Activated naive CD4-positive, alpha-beta T cell treated with anti-CD3 and anti-CD28 coated beads for 36 hours (primary cell): ENCODE measurements around the gene SELENOM. TPM values are rescaled to one million over a fixed set of nuclear protein-coding genes. Genes with fewer than 3 reads are reported as not detected.

Source experiments
- CTCF ChIA-PET: fragments of 350-600 bp; sonication (Branson Sonifier 250); formaldehyde crosslinking; loops from one replicate; lab custom pipeline; 2021; ENCODE audit warnings: antibody characterized with exemption; lab: Charles Lee
- DNase-seq: peaks from one replicate; pipeline ENCODE4 v3.0.0-alpha.2; 2020
- H3K27ac Mint-ChIP-seq: one replicate; pipeline ENCODE4 v1.8.0; 2021; ENCODE audit warnings: mild to moderate bottlenecking, mixed read lengths
- H3K27me3 Mint-ChIP-seq: one replicate; pipeline ENCODE4 v1.8.0; 2021; ENCODE audit warnings: low read depth, mixed read lengths
- H3K36me3 Mint-ChIP-seq: one replicate; pipeline ENCODE4 v1.8.0; 2021; ENCODE audit warnings: low read depth, mixed read lengths
- H3K4me1 Mint-ChIP-seq: one replicate; pipeline ENCODE4 v1.8.0; 2021; ENCODE audit warnings: low read depth, mixed read lengths
- H3K4me3 Mint-ChIP-seq: one replicate; pipeline ENCODE4 v1.8.0; 2021; ENCODE audit warnings: mild to moderate bottlenecking, moderate library complexity, mixed read lengths
- H3K9me3 Mint-ChIP-seq: one replicate; pipeline ENCODE4 v1.8.0; 2021; ENCODE audit warnings: mixed read lengths
- intact Hi-C: fragments of 100-400 bp; cut with micrococcal nuclease; formaldehyde crosslinking; loops from one replicate; pipeline ENCODE4 v1.15.1; 2023
- total RNA-seq, 2 experiments: library from RNA; stranded (reverse); gene quantifications; one replicate each; pipeline ENCODE4 v1.2.3, GENCODE V29; 2021

Gene SELENOM
- total RNA-seq, 2 experiments from 2014 or later = 9.3 to 11.0 TPM

- Mint-ChIP-seq H3K4me1 (no peaks in the 10 kb centered on the region), H3K27ac (no peak overlapping the region), H3K27me3 (no peaks in the 10 kb centered on the region), H3K9me3 (no peaks in the 10 kb centered on the region), H3K36me3 (no peaks in the 10 kb centered on the region), H3K4me3 (no peak overlapping the region)
- no peak for DNase-seq
- CTCF ChIA-PET = interaction anchor here (1.1 kb wide), 1 partner anchor 58 kb away, joined by 4 read pairs; no protein-coding TSS in a partner anchor
- intact Hi-C loops = no loop called here
Measured at GRCh38 chr22:31093086-31093850, 14.1 kb downstream of the SELENOM start.

- no peak for DNase-seq
- intact Hi-C loops = no loop called here
- Mint-ChIP-seq H3K4me3 (no peak overlapping the region), H3K27me3 (no peaks in the 10 kb centered on the region), H3K36me3 (no peaks in the 10 kb centered on the region), H3K9me3 (no peaks in the 10 kb centered on the region), H3K4me1 (no peaks in the 10 kb centered on the region), H3K27ac (no peak overlapping the region)
- CTCF ChIA-PET = interaction anchor here (0.5 to 0.6 kb wide), 2 partner anchors 184 to 347 kb away, joined by 3 to 6 read pairs; no protein-coding TSS in a partner anchor
Measured at GRCh38 chr22:31092161-31092560, 15.2 kb downstream of the SELENOM start.

GRCh38 chr22:31091106-31091975, 16.0 kb downstream of the SELENOM start:
- Mint-ChIP-seq H3K27ac (no peak overlapping the region), H3K4me1 (no peaks in the 10 kb centered on the region), H3K4me3 (no peak overlapping the region), H3K27me3 (no peaks in the 10 kb centered on the region), H3K36me3 (no peaks in the 10 kb centered on the region), H3K9me3 (no peaks in the 10 kb centered on the region)
- CTCF ChIA-PET = interaction anchor here (0.9 to 1.2 kb wide), 3 partner anchors 16 to 222 kb away, joined by 3 to 4 read pairs (median 3); partner anchors contain the start of gene SELENOM
- DNase-seq = no peak
- intact Hi-C loops = no loop called here

GRCh38 chr22:31090217-31091085, 16.9 kb downstream of the SELENOM start:
- DNase-seq = no peak
- H3K4me1 Mint-ChIP-seq = no peaks in the 10 kb centered on the region
- H3K27me3 Mint-ChIP-seq = no peaks in the 10 kb centered on the region
- no peaks in the 10 kb centered on the region for H3K36me3 Mint-ChIP-seq
- no peaks in the 10 kb centered on the region for H3K9me3 Mint-ChIP-seq
- CTCF ChIA-PET = interaction anchor here (0.9 to 1.2 kb wide), 3 partner anchors 17 to 223 kb away, joined by 3 to 4 read pairs (median 3); partner anchors contain the start of gene SELENOM
- no peak overlapping the region for H3K4me3 Mint-ChIP-seq
- intact Hi-C loops = no loop called here
- no peak overlapping the region for H3K27ac Mint-ChIP-seq

- Mint-ChIP-seq H3K27ac (no peak overlapping the region), H3K36me3 (peaks cover under 1% of the 10 kb centered on the region), H3K27me3 (no peaks in the 10 kb centered on the region), H3K4me1 (peaks cover 2% of the 10 kb centered on the region), H3K4me3 (no peak overlapping the region), H3K9me3 (no peaks in the 10 kb centered on the region)
- intact Hi-C loops = loop anchor here (1.0 to 5.0 kb wide), 3 partner anchors 60 to 223 kb away; no protein-coding TSS in a partner anchor
- no peak for DNase-seq
- CTCF ChIA-PET = interaction anchor here (0.9 to 1.2 kb wide), 2 partner anchors 58 to 224 kb away, joined by 3 to 4 read pairs; no protein-coding TSS in a partner anchor
Measured at GRCh38 chr22:31089160-31090100, 17.9 kb downstream of the SELENOM start.

GRCh38 chr22:31088233-31088986, 19.0 kb downstream of the SELENOM start:
- intact Hi-C loops = loop anchor here (2.0 to 5.0 kb wide), 2 partner anchors 144 to 224 kb away; no protein-coding TSS in a partner anchor
- peaks cover 3% of the 10 kb centered on the region for H3K36me3 Mint-ChIP-seq
- H3K27me3 Mint-ChIP-seq = no peaks in the 10 kb centered on the region
- CTCF ChIA-PET = interaction anchor here (0.9 to 1.6 kb wide), 3 partner anchors 19 to 225 kb away, joined by 3 to 5 read pairs (median 4); partner anchors contain the start of gene SELENOM
- peaks cover 7% of the 10 kb centered on the region for H3K4me1 Mint-ChIP-seq
- no peak overlapping the region for H3K27ac Mint-ChIP-seq
- DNase-seq = no peak
- H3K9me3 Mint-ChIP-seq = no peaks in the 10 kb centered on the region
- no peak overlapping the region for H3K4me3 Mint-ChIP-seq

- intact Hi-C loops = loop anchor here (2.0 to 5.0 kb wide), 2 partner anchors 145 to 225 kb away; no protein-coding TSS in a partner anchor
- no peaks in the 10 kb centered on the region for H3K27me3 Mint-ChIP-seq
- H3K27ac Mint-ChIP-seq = no peak overlapping the region
- H3K36me3 Mint-ChIP-seq = peaks cover 3% of the 10 kb centered on the region
- peaks cover 13% of the 10 kb centered on the region for H3K4me1 Mint-ChIP-seq
- CTCF ChIA-PET = interaction anchor here (1.6 to 4.7 kb wide), 3 partner anchors 20 to 226 kb away, joined by 4 to 29 read pairs (median 5); partner anchors contain the start of gene SELENOM
- DNase-seq = no peak
- H3K9me3 Mint-ChIP-seq = no peaks in the 10 kb centered on the region
- H3K4me3 Mint-ChIP-seq = no peak overlapping the region
Measured at GRCh38 chr22:31087744-31088215, 19.6 kb downstream of the SELENOM start.

- H3K9me3 Mint-ChIP-seq = no peaks in the 10 kb centered on the region
- CTCF ChIA-PET = interaction anchor here (4.7 kb wide), 1 partner anchor 140 kb away, joined by 29 read pairs; no protein-coding TSS in a partner anchor
Measured at GRCh38 chr22:31086703-31087330, 20.6 kb downstream of the SELENOM start.

GRCh38 chr22:31085928-31086327, 21.4 kb downstream of the SELENOM start:
- Mint-ChIP-seq H3K9me3 (no peaks in the 10 kb centered on the region), H3K36me3 (peaks cover 3% of the 10 kb centered on the region), H3K27ac (no peak overlapping the region), H3K27me3 (no peaks in the 10 kb centered on the region), H3K4me1 (peaks cover 29% of the 10 kb centered on the region), H3K4me3 (peak overlapping the region; percentile 79)
- intact Hi-C loops = loop anchor here (1.0 to 5.0 kb wide), 3 partner anchors 145 to 323 kb away; no protein-coding TSS in a partner anchor
- no peak for DNase-seq
- CTCF ChIA-PET = interaction anchor here (0.6 to 4.7 kb wide), 8 partner anchors 10 to 331 kb away, joined by 3 to 29 read pairs (median 4); no protein-coding TSS in a partner anchor

More at GRCh38 chr22:31086703-31087330, 20.6 kb downstream of the SELENOM start:
- H3K27me3 Mint-ChIP-seq = no peaks in the 10 kb centered on the region
- peaks cover 3% of the 10 kb centered on the region for H3K36me3 Mint-ChIP-seq
- intact Hi-C loops = loop anchor here (5.0 kb wide), 1 partner anchor 145 kb away; no protein-coding TSS in a partner anchor
- peaks cover 23% of the 10 kb centered on the region for H3K4me1 Mint-ChIP-seq
- no peak overlapping the region for H3K27ac Mint-ChIP-seq
- DNase-seq = no peak
- H3K4me3 Mint-ChIP-seq = no peak overlapping the region
